OCI-LY7 (cell line): ENCODE measurements around the gene FMN2.

Experiments
- EZH2phosphoT487 ChIP-seq: fragments of 200-600 bp; sonication (generic); IDR thresholded peaks from 2 replicates; pipeline ENCODE4 v1.6.1; 2018; ENCODE audit warnings: low read depth, borderline replicate concordance, mild to moderate bottlenecking, mixed run types, antibody characterized with exemption, low read length, moderate library complexity, mixed read lengths
- TF ChIP-seq, protein P1 (sequence below): fragments of 200-600 bp; sonication (generic); conservative IDR thresholded peaks from 2 replicates; pipeline ENCODE4 v1.5.1; 2014; ENCODE audit warnings: mild to moderate bottlenecking, antibody characterized with exemption, low read length, moderate library complexity, mixed read lengths

DNA sequence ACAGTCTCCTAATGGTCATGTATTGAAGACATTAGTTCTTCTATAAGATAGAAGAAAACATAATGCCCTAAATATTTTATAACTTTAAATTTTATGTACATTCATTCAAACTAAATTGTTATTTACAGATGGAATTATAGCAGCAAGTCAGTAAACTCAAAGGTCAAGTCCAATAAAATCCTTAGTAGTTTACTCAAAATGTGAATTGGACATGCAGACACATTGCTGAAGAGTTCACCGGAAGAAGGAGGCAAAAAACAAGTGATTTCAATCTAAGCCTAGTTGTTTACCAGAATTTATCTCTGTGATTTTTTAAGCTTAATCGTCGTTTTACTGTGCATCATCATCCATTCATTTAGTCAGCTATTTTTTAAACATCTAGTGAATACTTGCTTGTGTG is 370.6 kb downstream of the FMN2 start:
- TF ChIP-seq, protein P1, sequence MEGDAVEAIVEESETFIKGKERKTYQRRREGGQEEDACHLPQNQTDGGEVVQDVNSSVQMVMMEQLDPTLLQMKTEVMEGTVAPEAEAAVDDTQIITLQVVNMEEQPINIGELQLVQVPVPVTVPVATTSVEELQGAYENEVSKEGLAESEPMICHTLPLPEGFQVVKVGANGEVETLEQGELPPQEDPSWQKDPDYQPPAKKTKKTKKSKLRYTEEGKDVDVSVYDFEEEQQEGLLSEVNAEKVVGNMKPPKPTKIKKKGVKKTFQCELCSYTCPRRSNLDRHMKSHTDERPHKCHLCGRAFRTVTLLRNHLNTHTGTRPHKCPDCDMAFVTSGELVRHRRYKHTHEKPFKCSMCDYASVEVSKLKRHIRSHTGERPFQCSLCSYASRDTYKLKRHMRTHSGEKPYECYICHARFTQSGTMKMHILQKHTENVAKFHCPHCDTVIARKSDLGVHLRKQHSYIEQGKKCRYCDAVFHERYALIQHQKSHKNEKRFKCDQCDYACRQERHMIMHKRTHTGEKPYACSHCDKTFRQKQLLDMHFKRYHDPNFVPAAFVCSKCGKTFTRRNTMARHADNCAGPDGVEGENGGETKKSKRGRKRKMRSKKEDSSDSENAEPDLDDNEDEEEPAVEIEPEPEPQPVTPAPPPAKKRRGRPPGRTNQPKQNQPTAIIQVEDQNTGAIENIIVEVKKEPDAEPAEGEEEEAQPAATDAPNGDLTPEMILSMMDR: no peak
- TF ChIP-seq EZH2phosphoT487: no peak
